Measurements from ENCODE around the gene HMGN5.

Gene HMGN5

GRCh38 chrX:81231476-81231875 is 29.8 kb upstream of the HMGN5 start:
- no peak overlapping the region for H3K4me3 ChIP-seq (ENCODE audit: low read depth, low read length)
- TF ChIP-seq MAX (IDR thresholded peaks at IDR 0.05; ENCODE audit: low read depth, low read length): no peak
- TF ChIP-seq MYC (IDR thresholded peaks at IDR 0.05; ENCODE audit: low read depth, low read length): no peak
- TF ChIP-seq CTCF (IDR thresholded peaks at IDR 0.05; ENCODE audit: low read depth, low read length): no peak
- no peak for TF ChIP-seq POLR2A (IDR thresholded peaks at IDR 0.05; ENCODE audit: extremely low read depth, insufficient read length)
- no peak for DNase-seq (ENCODE audit: low read depth)

- TF ChIP-seq POLR2A (IDR thresholded peaks at IDR 0.05; ENCODE audit: extremely low read depth, insufficient read length) (no peak), MAX (IDR thresholded peaks at IDR 0.05; ENCODE audit: low read depth, low read length) (no peak), CTCF (IDR thresholded peaks at IDR 0.05; ENCODE audit: low read depth, low read length) (no peak), MYC (IDR thresholded peaks at IDR 0.05; ENCODE audit: low read depth, low read length) (no peak)
- DNase-seq (ENCODE audit: low read depth): no peak
Measured at GRCh38 chrX:81229901-81230300, 28.2 kb upstream of the HMGN5 start.

GRCh38 chrX:81229229-81229628 is 27.5 kb upstream of the HMGN5 start:
- DNase-seq (ENCODE audit: low read depth): no peak
- H3K4me3 ChIP-seq (ENCODE audit: low read depth, low read length): no peak overlapping the region
- TF ChIP-seq POLR2A (IDR thresholded peaks at IDR 0.05; ENCODE audit: extremely low read depth, insufficient read length) (no peak), MAX (IDR thresholded peaks at IDR 0.05; ENCODE audit: low read depth, low read length) (no peak), CTCF (IDR thresholded peaks at IDR 0.05; ENCODE audit: low read depth, low read length) (no peak), MYC (IDR thresholded peaks at IDR 0.05; ENCODE audit: low read depth, low read length) (no peak)

More at GRCh38 chrX:81229901-81230300, 28.2 kb upstream of the HMGN5 start:
- no peak overlapping the region for H3K4me3 ChIP-seq (ENCODE audit: low read depth, low read length)

GRCh38 chrX:81215685-81216084 is 14.0 kb upstream of the HMGN5 start:
- DNase-seq (ENCODE audit: low read depth): no peak
- H3K4me3 ChIP-seq (ENCODE audit: low read depth, low read length): no peak overlapping the region
- no peak for TF ChIP-seq POLR2A (IDR thresholded peaks at IDR 0.05; ENCODE audit: extremely low read depth, insufficient read length)
- TF ChIP-seq CTCF (IDR thresholded peaks at IDR 0.05; ENCODE audit: low read depth, low read length): no peak
- no peak for TF ChIP-seq MAX (IDR thresholded peaks at IDR 0.05; ENCODE audit: low read depth, low read length)
- TF ChIP-seq MYC (IDR thresholded peaks at IDR 0.05; ENCODE audit: low read depth, low read length): no peak

GRCh38 chrX:81208916-81209315 is 7.2 kb upstream of the HMGN5 start:
- no peak for DNase-seq (ENCODE audit: low read depth)
- no peak overlapping the region for H3K4me3 ChIP-seq (ENCODE audit: low read depth, low read length)
- TF ChIP-seq POLR2A (IDR thresholded peaks at IDR 0.05; ENCODE audit: extremely low read depth, insufficient read length) (no peak), MAX (IDR thresholded peaks at IDR 0.05; ENCODE audit: low read depth, low read length) (no peak), CTCF (IDR thresholded peaks at IDR 0.05; ENCODE audit: low read depth, low read length) (no peak), MYC (IDR thresholded peaks at IDR 0.05; ENCODE audit: low read depth, low read length) (no peak)

- peak; percentile 6 for DNase-seq (ENCODE audit: low read depth)
- no peak for TF ChIP-seq POLR2A (IDR thresholded peaks at IDR 0.05; ENCODE audit: extremely low read depth, insufficient read length)
- no peak for TF ChIP-seq CTCF (IDR thresholded peaks at IDR 0.05; ENCODE audit: low read depth, low read length)
- no peak for TF ChIP-seq MYC (IDR thresholded peaks at IDR 0.05; ENCODE audit: low read depth, low read length)
- TF ChIP-seq MAX (IDR thresholded peaks at IDR 0.05; ENCODE audit: low read depth, low read length): no peak
- no peak overlapping the region for H3K4me3 ChIP-seq (ENCODE audit: low read depth, low read length)
Measured at GRCh38 chrX:81206476-81206875, 4.8 kb upstream of the HMGN5 start.
